Naive thymus-derived CD4-positive, alpha-beta T cell (primary cell): ENCODE data around the gene EFNA2. TPM values are rescaled to one million over a fixed set of nuclear protein-coding genes. Genes with fewer than 3 reads are reported as not detected.

Experiments used
- ATAC-seq: fragments of 150-1000 bp; cut with Tn5 transposase; 2 replicates; pipeline ENCODE4 v1.10.0; 2021; ENCODE audit warnings: mild to moderate bottlenecking, moderate library complexity
- CTCF ChIA-PET: fragments of 350-600 bp; sonication (Branson Sonifier 250); formaldehyde crosslinking; loops from one replicate; lab custom pipeline; 2021; ENCODE audit warnings: antibody characterized with exemption; lab: Charles Lee
- POLR2A ChIA-PET: fragments of 350-600 bp; sonication (Branson Sonifier 250); formaldehyde crosslinking; loops from one replicate; lab custom pipeline; 2021; ENCODE audit warnings: antibody characterized with exemption, inconsistent platforms; lab: Charles Lee
- DNase-seq, 9 donors: peaks; one replicate each; pipeline versions ENCODE4 v3.0.0 to v3.0.0-alpha.2; 2020 to 2022; ENCODE audit warnings: mixed read lengths in 1 of 9
- H3K27ac ChIP-seq: one replicate; pipeline ENCODE4 v1.7.0; 2013; ENCODE audit warnings: mild to moderate bottlenecking, low read depth, low read length, moderate library complexity
- H3K27me3 ChIP-seq, 2 donors: one replicate each; pipeline ENCODE4 v1.7.0; 2013; ENCODE audit warnings: low read length in 2 of 2, mild to moderate bottlenecking in 2 of 2, moderate library complexity in 2 of 2; ENCODE audit not compliant: control insufficient read depth in 2 of 2, insufficient read depth in 2 of 2
- H3K36me3 ChIP-seq, 3 experiments: 1 replicate in 2 of 3; 2 replicates in 1 of 3; pipeline ENCODE4 v1.7.0; 2013; ENCODE audit warnings: low read length in 3 of 3, mild to moderate bottlenecking in 3 of 3, moderate library complexity in 1 of 3; ENCODE audit not compliant: insufficient read depth in 3 of 3, control insufficient read depth in 2 of 3
- H3K4me1 ChIP-seq, 2 donors: one replicate each; pipeline ENCODE4 v1.7.0; 2013; ENCODE audit warnings: low read length in 2 of 2, mild to moderate bottlenecking in 2 of 2, moderate library complexity in 1 of 2; ENCODE audit not compliant: control insufficient read depth in 2 of 2, insufficient read depth in 2 of 2
- H3K4me3 ChIP-seq: 2 replicates; pipeline ENCODE4 v1.7.0; 2013; ENCODE audit warnings: mild to moderate bottlenecking, low read length
- H3K9me3 ChIP-seq, 3 experiments: 1 replicate in 2 of 3; 2 replicates in 1 of 3; pipeline ENCODE4 v1.7.0; 2013; ENCODE audit warnings: low read length in 3 of 3; ENCODE audit not compliant: control insufficient read depth in 2 of 3
- H3K27ac Mint-ChIP-seq, 9 donors: one replicate each; pipeline ENCODE4 v1.8.0; 2020 to 2022; ENCODE audit warnings: mixed read lengths in 9 of 9, mild to moderate bottlenecking in 8 of 9, moderate library complexity in 5 of 9, inconsistent platforms in 2 of 9
- H3K27me3 Mint-ChIP-seq, 5 donors: one replicate each; pipeline ENCODE4 v1.8.0; 2021 to 2022; ENCODE audit warnings: mixed read lengths in 5 of 5, mild to moderate bottlenecking in 1 of 5
- H3K36me3 Mint-ChIP-seq, 5 donors: one replicate each; pipeline ENCODE4 v1.8.0; 2020 to 2022; ENCODE audit warnings: mixed read lengths in 5 of 5, mild to moderate bottlenecking in 3 of 5, inconsistent platforms in 1 of 5
- H3K4me1 Mint-ChIP-seq, 7 donors: one replicate each; pipeline ENCODE4 v1.8.0; 2020 to 2022; ENCODE audit warnings: mixed read lengths in 7 of 7, mild to moderate bottlenecking in 3 of 7, inconsistent platforms in 1 of 7
- H3K4me3 Mint-ChIP-seq, 10 donors: one replicate each; pipeline ENCODE4 v1.8.0; 2020 to 2022; ENCODE audit warnings: mild to moderate bottlenecking in 10 of 10, mixed read lengths in 10 of 10, moderate library complexity in 6 of 10, inconsistent platforms in 2 of 10
- H3K9me3 Mint-ChIP-seq, 11 donors: one replicate each; pipeline ENCODE4 v1.8.0; 2020 to 2022; ENCODE audit warnings: mixed read lengths in 11 of 11, mild to moderate bottlenecking in 4 of 11, inconsistent platforms in 1 of 11, moderate library complexity in 1 of 11
- intact Hi-C, 2 donors: fragments of 100-400 bp; cut with micrococcal nuclease; formaldehyde crosslinking; loops; one replicate each; pipeline ENCODE4 v1.15.1; 2023
- polyA plus RNA-seq, 2 donors: library from polyadenylated mRNA; unstranded; fragments of 300-500 nt; fragmentation: Illumina TruSeq; gene quantifications; one replicate each; pipeline ENCODE4 v1.2.3, GENCODE V29; 2021
- total RNA-seq, 6 experiments: library from RNA in 5 of 6; stranded (reverse) in 5 of 6; gene quantifications; 1 replicate in 5 of 6; 2 replicates in 1 of 6; pipeline ENCODE4 v1.2.3 and lab custom pipeline; 2021 to 2026

The EFNA2 gene
- total and polyA plus RNA-seq, 7 experiments from 2014 or later: not detected

- CTCF ChIA-PET: no interaction called here
- POLR2A ChIA-PET: no interaction called here
- ATAC-seq: peak; percentile 85
- Histone ChIP-seq H3K9me3 (no peaks in the 10 kb centered on the region), H3K27me3 (no peaks in the 10 kb centered on the region), H3K4me3 (no peak overlapping the region), H3K36me3 (no peaks in the 10 kb centered on the region), H3K27ac (no peak overlapping the region), H3K4me1 (no peaks in the 10 kb centered on the region)
- peak in 2 of 9 donors; percentile 29 to 64 for DNase-seq
- H3K27me3 Mint-ChIP-seq: peaks cover 3 to 15% (median 6%) of the 10 kb centered on the region in 5 donors
- H3K9me3 Mint-ChIP-seq: peaks cover 0 to 2% (median 0%) of the 10 kb centered on the region in 11 donors
- H3K27ac Mint-ChIP-seq: no peak overlapping the region
- H3K4me1 Mint-ChIP-seq: peaks cover 0 to 5% (median 4%) of the 10 kb centered on the region in 7 donors
- no peaks in the 10 kb centered on the region for H3K36me3 Mint-ChIP-seq
- intact Hi-C loops: no loop called here
- H3K4me3 Mint-ChIP-seq: peak overlapping the region in 5 of 10 donors; percentile 21 to 71 (median 32)
These were observed 9.7 kb downstream of the EFNA2 start for GRCh38 chr19:1295169-1296012.

GRCh38 chr19:1296078-1296477 lies 10.4 kb downstream of the EFNA2 start:
- Histone ChIP-seq H3K36me3 (no peaks in the 10 kb centered on the region), H3K27ac (no peak overlapping the region), H3K9me3 (no peaks in the 10 kb centered on the region), H3K4me3 (no peak overlapping the region), H3K4me1 (no peaks in the 10 kb centered on the region), H3K27me3 (no peaks in the 10 kb centered on the region)
- Mint-ChIP-seq H3K27me3 (peaks cover 3 to 15% (median 6%) of the 10 kb centered on the region in 5 donors), H3K4me3 (no peak overlapping the region), H3K9me3 (peaks cover 0 to 2% (median 0%) of the 10 kb centered on the region in 11 donors), H3K27ac (no peak overlapping the region), H3K4me1 (peaks cover 0 to 5% (median 4%) of the 10 kb centered on the region in 7 donors), H3K36me3 (no peaks in the 10 kb centered on the region)
- intact Hi-C loops: no loop called here
- ATAC-seq (no peak), DNase-seq (no peak)
- ChIA-PET POLR2A (no interaction called here), CTCF (no interaction called here)

GRCh38 chr19:1296575-1297271 lies 11.1 kb downstream of the EFNA2 start:
- POLR2A ChIA-PET: no interaction called here
- H3K27ac Mint-ChIP-seq: no peak overlapping the region
- peak overlapping the region in 2 of 10 donors; percentile 9 to 37 for H3K4me3 Mint-ChIP-seq
- H3K4me1 Mint-ChIP-seq: peaks cover 0 to 5% (median 4%) of the 10 kb centered on the region in 7 donors
- no peaks in the 10 kb centered on the region for H3K36me3 Mint-ChIP-seq
- Histone ChIP-seq H3K27me3 (no peaks in the 10 kb centered on the region), H3K4me3 (no peak overlapping the region), H3K9me3 (no peaks in the 10 kb centered on the region), H3K4me1 (no peaks in the 10 kb centered on the region), H3K36me3 (no peaks in the 10 kb centered on the region), H3K27ac (no peak overlapping the region)
- peaks cover 3 to 15% (median 6%) of the 10 kb centered on the region in 5 donors for H3K27me3 Mint-ChIP-seq
- intact Hi-C loops: no loop called here
- CTCF ChIA-PET: no interaction called here
- DNase-seq (no peak), ATAC-seq (no peak)
- H3K9me3 Mint-ChIP-seq: peaks cover 0 to 2% (median 0%) of the 10 kb centered on the region in 11 donors

GRCh38 chr19:1298235-1298634 lies 12.6 kb downstream of the EFNA2 start:
- ATAC-seq: no peak
- no peak overlapping the region for H3K4me3 Mint-ChIP-seq
- H3K4me1 Mint-ChIP-seq: peaks cover 0 to 5% (median 2%) of the 10 kb centered on the region in 7 donors
- no peaks in the 10 kb centered on the region for H3K4me1 ChIP-seq
- DNase-seq: no peak
- H3K4me3 ChIP-seq: no peak overlapping the region
- peaks cover 0 to 9% (median 5%) of the 10 kb centered on the region in 5 donors for H3K27me3 Mint-ChIP-seq
- ChIA-PET CTCF (no interaction called here), POLR2A (no interaction called here)
- no peak overlapping the region for H3K27ac Mint-ChIP-seq
- no peaks in the 10 kb centered on the region for H3K27me3 ChIP-seq
- no peaks in the 10 kb centered on the region for H3K36me3 Mint-ChIP-seq
- no peaks in the 10 kb centered on the region for H3K9me3 ChIP-seq
- H3K9me3 Mint-ChIP-seq: peaks cover 0 to 2% (median 0%) of the 10 kb centered on the region in 11 donors
- intact Hi-C loops: no loop called here
- no peak overlapping the region for H3K27ac ChIP-seq
- H3K36me3 ChIP-seq: no peaks in the 10 kb centered on the region

GRCh38 chr19:1299801-1300200 lies 14.1 kb downstream of the EFNA2 start:
- H3K9me3 ChIP-seq: no peaks in the 10 kb centered on the region
- ChIA-PET CTCF (no interaction called here), POLR2A (no interaction called here)
- no peak for ATAC-seq
- H3K4me3 ChIP-seq: no peak overlapping the region
- intact Hi-C loops: no loop called here
- no peaks in the 10 kb centered on the region for H3K4me1 ChIP-seq
- peaks cover 0 to 2% (median 0%) of the 10 kb centered on the region in 11 donors for H3K9me3 Mint-ChIP-seq
- H3K27me3 ChIP-seq: no peaks in the 10 kb centered on the region
- peaks cover 0 to 2% (median 1%) of the 10 kb centered on the region in 7 donors for H3K4me1 Mint-ChIP-seq
- H3K27me3 Mint-ChIP-seq: peaks cover 0 to under 1% (median 0%) of the 10 kb centered on the region in 5 donors
- H3K36me3 Mint-ChIP-seq: no peaks in the 10 kb centered on the region
- DNase-seq: no peak
- no peaks in the 10 kb centered on the region for H3K36me3 ChIP-seq
- no peak overlapping the region for H3K27ac ChIP-seq
- no peak overlapping the region for H3K4me3 Mint-ChIP-seq
- H3K27ac Mint-ChIP-seq: no peak overlapping the region

- H3K36me3 ChIP-seq: no peaks in the 10 kb centered on the region
- Mint-ChIP-seq H3K36me3 (no peaks in the 10 kb centered on the region), H3K9me3 (peaks cover 0 to 2% (median 0%) of the 10 kb centered on the region in 11 donors), H3K27me3 (no peaks in the 10 kb centered on the region), H3K4me3 (no peak overlapping the region), H3K27ac (no peak overlapping the region), H3K4me1 (no peaks in the 10 kb centered on the region)
- ChIA-PET POLR2A (no interaction called here), CTCF (no interaction called here)
- intact Hi-C loops: no loop called here
- no peaks in the 10 kb centered on the region for H3K27me3 ChIP-seq
- no peaks in the 10 kb centered on the region for H3K9me3 ChIP-seq
- no peak overlapping the region for H3K27ac ChIP-seq
- no peak overlapping the region for H3K4me3 ChIP-seq
- H3K4me1 ChIP-seq: no peaks in the 10 kb centered on the region
- ATAC-seq (no peak), DNase-seq (no peak)
These were observed 15.2 kb downstream of the EFNA2 start for GRCh38 chr19:1300744-1301490.
